GM12878 (cell line): ENCODE results near the gene UBE2I. TPM values are rescaled to one million over a fixed set of nuclear protein-coding genes. Genes with fewer than 3 reads are reported as not detected.

ENCODE experiments used
- ATAC-seq: fragments of 200-7000 bp; cut with Tn5 transposase; 3 replicates; pipeline ENCODE4 v1.9.1; 2020; ENCODE audit warnings: mild to moderate bottlenecking, moderate library complexity
- BruUV-seq: library from RNA; stranded (reverse); fragments of 400-500 nt; replicated peaks from 2 replicates; lab custom pipeline; 2021; lab: Mats Ljungman, UMichigan
- CTCF ChIA-PET: fragments of 300-600 bp; sonication (Branson Sonifier 250); formaldehyde crosslinking; extraction: SDS; loops from one replicate; lab custom pipeline; 2021; ENCODE audit warnings: inconsistent platforms; lab: Yijun Ruan, JAX
- POLR2A ChIA-PET: fragments of 350-600 bp; formaldehyde crosslinking; extraction: SDS; loops from one replicate; lab custom pipeline; 2021; ENCODE audit warnings: inconsistent platforms; lab: Charles Lee
- RAD21 ChIA-PET: fragments of 300-600 bp; sonication (Branson Sonifier 250); formaldehyde crosslinking; loops from one replicate; lab custom pipeline; 2023; ENCODE audit warnings: antibody characterized with exemption; ENCODE audit not compliant: unreplicated experiment; lab: Charles Lee
- SMC1A ChIA-PET: fragments of 300-600 bp; sonication (Branson Sonifier 250); formaldehyde crosslinking; loops from one replicate; lab custom pipeline; 2023; ENCODE audit not compliant: unreplicated experiment, uncharacterized antibody; lab: Charles Lee
- DNase-seq: peaks from one replicate; pipeline ENCODE4 v3.0.0-alpha.2; 2011; ENCODE audit warnings: low read depth, low spot score
- FAIRE-seq: peaks from 3 replicates; lab custom pipeline; 2011; peaks lifted over from hg19 to GRCh38; lab: Jason Lieb, UNC
- H2AFZ ChIP-seq: 2 replicates; pipeline ENCODE4 v1.6.0; 2011; ENCODE audit warnings: low read depth, low read length, control low read depth; ENCODE audit not compliant: control insufficient read depth
- H3K27ac ChIP-seq: 2 replicates; pipeline ENCODE4 v1.5.1; 2011; ENCODE audit warnings: control low read depth; ENCODE audit not compliant: control insufficient read depth, insufficient read depth
- H3K27me3 ChIP-seq, 2 experiments: replicated peaks in 1 of 2; 2 replicates each; pipeline versions ENCODE4 v1.6.0 to v1.6.1; 2011; ENCODE audit warnings: low read length in 1 of 2; ENCODE audit not compliant: control insufficient read depth in 2 of 2, insufficient read depth in 2 of 2
- H3K36me3 ChIP-seq, 2 experiments: 2 replicates each; pipeline ENCODE4 v1.5.1; 2011; ENCODE audit warnings: low read length in 1 of 2; ENCODE audit not compliant: control insufficient read depth in 2 of 2, insufficient read depth in 2 of 2
- H3K4me1 ChIP-seq: 2 replicates; pipeline ENCODE4 v1.6.1; 2011; ENCODE audit warnings: mild to moderate bottlenecking, low read length, moderate library complexity, mixed read lengths; ENCODE audit not compliant: control insufficient read depth, insufficient read depth
- H3K4me2 ChIP-seq: 2 replicates; pipeline ENCODE4 v1.6.0; 2011; ENCODE audit warnings: control low read depth; ENCODE audit not compliant: control insufficient read depth, insufficient read depth
- H3K4me3 ChIP-seq: fragments of 200-600 bp; sonication (generic); 2 replicates; pipeline ENCODE4 v1.5.1; 2016
- H3K79me2 ChIP-seq: 2 replicates; pipeline ENCODE4 v1.6.0; 2011; ENCODE audit warnings: low read length; ENCODE audit not compliant: control insufficient read depth, insufficient read depth
- H3K9ac ChIP-seq: 2 replicates; pipeline ENCODE4 v1.8.0; 2011; ENCODE audit warnings: low read length, control low read depth, mixed read lengths; ENCODE audit not compliant: control insufficient read depth, insufficient read depth
- H3K9me3 ChIP-seq: replicated peaks from 3 replicates; pipeline ENCODE4 v1.5.1; 2011; ENCODE audit warnings: mild to moderate bottlenecking, low read length; ENCODE audit not compliant: control insufficient read depth, insufficient read depth
- H4K20me1 ChIP-seq: 2 replicates; pipeline ENCODE4 v1.6.0; 2011; ENCODE audit not compliant: control insufficient read depth, insufficient read depth
- CBFB ChIP-seq: IDR thresholded peaks from 2 replicates; pipeline ENCODE4 v1.6.1; 2016; ENCODE audit warnings: antibody characterized with exemption, low read depth
- TCF12 ChIP-seq: IDR thresholded peaks from 2 replicates; pipeline ENCODE4 v1.6.1; 2011; ENCODE audit warnings: low read depth, mild to moderate bottlenecking, low read length
- ZBED1 ChIP-seq: IDR thresholded peaks from 2 replicates; pipeline ENCODE4 v1.6.1; 2016; ENCODE audit warnings: borderline replicate concordance
- WGBS: methylation state at CpG from one replicate; pipeline ENCODE4 v1.1.6; 2016; ENCODE audit warnings: low lambda C conversion rate; ENCODE audit not compliant: insufficient replicate concordance, insufficient coverage; ENCODE audit errors: missing lambda C conversion rate; 5-methylcytosine and 5-hydroxymethylcytosine counted together
- in situ Hi-C: fragments of 300-500 bp; cut with MboI; formaldehyde crosslinking; loops from 9 replicates; pipeline ENCODE4 v1.14.3; 2018; ENCODE audit warnings: mixed read lengths
- intact Hi-C: fragments of 100-400 bp; cut with micrococcal nuclease; formaldehyde crosslinking; loops from one replicate; pipeline ENCODE4 v1.14.2; 2022; ENCODE audit not compliant: unreplicated experiment
- polyA plus RNA-seq, 11 experiments: library from polyadenylated mRNA; depleted of rRNA in 4 of 11; unstranded in 6 of 11; stranded (reverse) in 5 of 11; fragments of >200 nt; fragmentation: Nextera tagmentation in 4 of 11; fragmentation: Illumina TruSeq in 1 of 11; extraction: Ambion mirVana in 4 of 11; extraction: Trizol in 1 of 11; gene quantifications; 1 replicate in 1 of 11; 2 replicates in 10 of 11; pipeline versions ENCODE4 v1.2.1 to v1.2.3, GENCODE V29; 2011 to 2016; ENCODE audit warnings: inconsistent platforms in 2 of 11, missing spikeins in 2 of 11, low read depth in 1 of 11
- total RNA-seq, 4 experiments: library from RNA; depleted of rRNA in 3 of 4; stranded (reverse); fragments of >200 nt in 3 of 4; fragmentation: Illumina TruSeq in 1 of 4; extraction: Trizol in 1 of 4; gene quantifications; 2 replicates each; pipeline versions ENCODE4 v1.2.1 to v1.2.3, GENCODE V29; 2013 to 2021

Gene UBE2I
- total and polyA plus RNA-seq, 10 of the 15 experiments (the other 5 are each of a cell fraction or from before 2014, with no cell fraction given), result 47.5 to 243 (median 194) TPM

DNA sequence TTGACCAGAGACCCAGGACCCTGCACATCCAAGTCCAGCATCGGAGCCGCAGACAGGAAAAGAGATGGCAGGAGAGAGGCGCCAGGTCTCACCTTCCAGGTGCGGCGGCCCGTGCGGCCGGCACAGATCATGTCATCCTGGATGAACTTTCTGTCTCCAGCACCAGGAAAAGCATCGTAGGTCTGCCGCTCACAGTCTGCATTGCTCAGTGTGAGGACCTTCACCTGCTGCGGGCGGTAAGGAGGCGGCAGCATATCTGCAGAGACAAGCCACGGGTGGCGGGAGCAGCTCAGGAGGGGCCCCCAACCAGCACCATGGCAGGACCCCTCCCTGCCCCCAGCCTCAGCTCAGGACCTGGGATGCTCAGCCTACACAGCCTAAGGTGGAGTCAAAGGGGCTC lies 35.6 kb upstream of the UBE2I start:
- H3K4me2 ChIP-seq, result no peak overlapping the region
- SMC1A ChIA-PET, result no interaction called here

DNA sequence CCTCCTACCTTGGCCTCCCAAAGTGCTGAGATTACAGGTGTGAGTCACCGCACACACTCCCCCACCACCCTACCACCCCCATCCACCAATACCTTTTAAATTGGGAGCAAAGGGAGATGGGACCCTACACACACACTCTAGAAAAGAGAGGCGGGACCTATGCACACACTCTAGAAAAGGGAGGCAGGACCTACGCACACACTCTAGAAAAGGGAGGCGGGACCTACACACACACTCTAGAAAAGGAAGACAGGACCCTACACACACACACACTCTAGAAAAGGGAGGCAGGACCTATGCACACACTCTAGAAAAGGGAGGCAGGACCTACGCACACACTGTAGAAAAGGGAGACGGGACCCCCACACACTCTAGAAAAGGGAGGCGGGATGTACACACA lies 34.7 kb upstream of the UBE2I start:
- RAD21 ChIA-PET, result no interaction called here
- Histone ChIP-seq H3K4me2 (no peak overlapping the region), H3K9ac (no peak overlapping the region), H3K79me2 (no peaks in the 10 kb centered on the region), H3K27me3 (no peaks in the 10 kb centered on the region; a peak in 1 of 4 replicates), H3K27ac (no peak overlapping the region), H3K4me1 (no peaks in the 10 kb centered on the region), H4K20me1 (no peaks in the 10 kb centered on the region), H3K4me3 (no peak overlapping the region), H3K9me3 (no peaks in the 10 kb centered on the region), H3K36me3 (no peaks in the 10 kb centered on the region), H2AFZ (no peak overlapping the region)
- CTCF ChIA-PET, result no interaction called here
- FAIRE-seq (no peak), ATAC-seq (no peak), DNase-seq (no peak)
- POLR2A ChIA-PET, result no interaction called here
- TF ChIP-seq ZBED1 (no peak), TCF12 (no peak)
- WGBS, result 67% methylated on average over 7 of the region's 7 CpGs
- SMC1A ChIA-PET, result no interaction called here
- intact Hi-C loops, result no loop called here
- in situ Hi-C loops, result no loop called here
- no TSS peak for BruUV-seq

More for the DNA sequence above, 35.6 kb upstream of the UBE2I start:
- no peak overlapping the region for H3K9ac ChIP-seq
- no peak overlapping the region for H3K27ac ChIP-seq
- H4K20me1 ChIP-seq, result no peaks in the 10 kb centered on the region
- H3K27me3 ChIP-seq, result no peaks in the 10 kb centered on the region; a peak in 1 of 4 replicates
- in situ Hi-C loops (no loop called here), intact Hi-C loops (no loop called here)
- BruUV-seq, result no TSS peak
- ChIA-PET POLR2A (no interaction called here), CTCF (no interaction called here), RAD21 (no interaction called here)
- WGBS, result 80% methylated on average over 15 of the region's 15 CpGs
- no peak overlapping the region for H3K4me3 ChIP-seq
- FAIRE-seq, result no peak
- no peaks in the 10 kb centered on the region for H3K36me3 ChIP-seq
- no peak overlapping the region for H2AFZ ChIP-seq
- no peak for TF ChIP-seq CBFB
- no peaks in the 10 kb centered on the region for H3K4me1 ChIP-seq
- H3K79me2 ChIP-seq, result no peaks in the 10 kb centered on the region
- ATAC-seq, result no peak
- no peaks in the 10 kb centered on the region for H3K9me3 ChIP-seq
- DNase-seq, result no peak
